ENCODE results near the gene PDLIM7. TPM values are rescaled to one million over a fixed set of nuclear protein-coding genes. Genes with fewer than 3 reads are reported as not detected.

Gene PDLIM7
- total and polyA plus RNA-seq, 2 of the 4 experiments (the other 2 are of a cell fraction), result 70.4 to 534 TPM

- 0 out of 2 replicates have a peak, but pooled peaks have one; percentile 29 for TF ChIP-seq USF2 (IDR thresholded peaks at IDR 0.05; ENCODE audit: low read depth, low read length)
- peak; percentile 35; the same call in 1 of the 2 replicates for TF ChIP-seq MAZ (IDR thresholded peaks at IDR 0.05; ENCODE audit: borderline replicate concordance, low read depth, low read length)
Measured at GRCh38 chr5:177456976-177457851, 40.2 kb downstream of the PDLIM7 start (continued).

DNA sequence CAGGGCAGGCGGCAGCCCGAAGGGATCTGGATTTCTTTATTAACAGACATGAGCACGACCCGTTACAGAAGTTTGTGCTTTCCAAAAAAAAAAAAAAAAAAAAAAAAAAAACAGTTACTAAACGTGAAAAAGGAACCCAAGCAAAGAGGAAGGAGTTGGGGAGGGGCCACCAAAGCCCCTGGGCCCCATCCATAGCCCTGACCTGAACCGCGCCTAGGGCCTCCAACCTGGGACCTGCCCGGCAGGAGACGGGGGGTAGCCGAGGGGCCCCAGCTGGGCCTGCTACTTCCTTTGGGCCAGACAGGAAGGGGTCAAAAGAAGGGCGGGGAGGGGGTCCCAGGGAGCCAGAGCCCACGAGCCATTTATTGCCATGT lies 40.8 kb downstream of the PDLIM7 start:
- Histone ChIP-seq H3K56ac (ENCODE audit: extremely low read depth, insufficient read depth, low read length) (no peak overlapping the region), H4K8ac (ENCODE audit: low read depth in 2 of 2, low read length in 2 of 2) (no peak overlapping the region), H4K5ac (ENCODE audit: low read depth, low read length) (no peak overlapping the region), H3K9me1 (ENCODE audit: insufficient read depth, low read length) (no peaks in the 10 kb centered on the region), H3K4me3 (ENCODE audit: insufficient read depth, low read depth, low read length) (no peak overlapping the region), H4K20me1 (ENCODE audit: insufficient read depth, low read length) (peaks cover 67% of the 10 kb centered on the region), H4K91ac (ENCODE audit: insufficient read depth, low read depth, low read length) (no peak overlapping the region), H2AK9ac (replicated peaks; ENCODE audit: low read depth, low read length, poor library complexity) (peak overlapping the region; percentile 28), H3K9me3 (ENCODE audit: control insufficient read depth, insufficient read depth, low read length) (no peaks in the 10 kb centered on the region), H3K14ac (replicated peaks; ENCODE audit: low read depth, low read length) (no peak overlapping the region), H3K79me1 (ENCODE audit: low read depth in 1 of 2, low read length in 2 of 2) (peaks cover 4 to 14% of the 10 kb centered on the region in 2 experiments; a peak in 3 of 4 replicates), H3K27me3 (ENCODE audit: control insufficient read depth, insufficient read depth, low read length) (no peaks in the 10 kb centered on the region), H3K27ac (ENCODE audit: insufficient read depth, low read length) (no peak overlapping the region), H3K18ac (ENCODE audit: low read depth, low read length) (no peak overlapping the region), H2BK120ac (ENCODE audit: low read depth, low read length) (no peak overlapping the region), H3K4ac (ENCODE audit: low read depth, low read length) (no peak overlapping the region), H3K36me3 (ENCODE audit: control insufficient read depth, insufficient read depth, low read length) (peaks cover 43% of the 10 kb centered on the region), H3K9ac (ENCODE audit: low read depth, low read length) (no peak overlapping the region), H2BK20ac (ENCODE audit: low read depth, low read length) (no peak overlapping the region), H2AK5ac (ENCODE audit: low read depth, low read length) (no peak overlapping the region), H2BK5ac (ENCODE audit: low read depth, low read length, poor library complexity, severe bottlenecking) (no peak overlapping the region), H3K4me1 (ENCODE audit: control insufficient read depth, insufficient read depth, low read length) (peaks cover 8% of the 10 kb centered on the region), H2BK15ac (ENCODE audit: low read depth, low read length) (no peak overlapping the region), H2AFZ (replicated peaks; ENCODE audit: low read length, poor library complexity) (peak overlapping the region; percentile 68), H3K4me2 (ENCODE audit: low read depth, low read length) (no peak overlapping the region), H3K23ac (ENCODE audit: low read depth, low read length) (no peak overlapping the region)
- CTCF ChIA-PET, result interaction anchor here (0.8 to 1.6 kb wide), 4 partner anchors 11 to 67 kb away, joined by 4 to 11 read pairs (median 4); no protein-coding TSS in a partner anchor
- 65% methylated on average over 4 of the region's 12 CpGs; no CpG with 5 or more reads in 1 of the 2 experiments for WGBS, 2 experiments (ENCODE audit: extremely low coverage in 2 of 2, insufficient read length in 1 of 2)
- BruUV-seq (replicated peaks), result no TSS peak
- in situ Hi-C loops (cut with MboI; ENCODE audit: low sequenced_read_pairs) (no loop called here), dilution Hi-C loops (cut with HindIII; ENCODE audit: low sequenced_read_pairs, unreplicated experiment) (no loop called here), intact Hi-C loops (cut with micrococcal nuclease) (loop anchor here (1.0 to 2.0 kb wide), 2 partner anchors 41 to 146 kb away; partner anchors contain the start of genes MXD3 and PDLIM7)
- no peak for DNase-seq
- POLR2A ChIA-PET (ENCODE audit: unreplicated experiment), result no interaction called here
- no peak for ATAC-seq (ENCODE audit: low read depth)
- no peak for TF ChIP-seq MXI1 (IDR thresholded peaks at IDR 0.05; ENCODE audit: borderline replicate concordance, low read depth, low read length)
- TF ChIP-seq FOS (IDR thresholded peaks at IDR 0.05; ENCODE audit: low read depth, low read length), result no peak
- TF ChIP-seq, protein P1, sequence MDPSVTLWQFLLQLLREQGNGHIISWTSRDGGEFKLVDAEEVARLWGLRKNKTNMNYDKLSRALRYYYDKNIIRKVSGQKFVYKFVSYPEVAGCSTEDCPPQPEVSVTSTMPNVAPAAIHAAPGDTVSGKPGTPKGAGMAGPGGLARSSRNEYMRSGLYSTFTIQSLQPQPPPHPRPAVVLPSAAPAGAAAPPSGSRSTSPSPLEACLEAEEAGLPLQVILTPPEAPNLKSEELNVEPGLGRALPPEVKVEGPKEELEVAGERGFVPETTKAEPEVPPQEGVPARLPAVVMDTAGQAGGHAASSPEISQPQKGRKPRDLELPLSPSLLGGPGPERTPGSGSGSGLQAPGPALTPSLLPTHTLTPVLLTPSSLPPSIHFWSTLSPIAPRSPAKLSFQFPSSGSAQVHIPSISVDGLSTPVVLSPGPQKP (IDR thresholded peaks at IDR 0.05; ENCODE audit: borderline replicate concordance, low read depth, low read length), result no peak
- TF ChIP-seq USF2 (IDR thresholded peaks at IDR 0.05; ENCODE audit: low read depth, low read length), result no peak
- no peak for TF ChIP-seq MAZ (IDR thresholded peaks at IDR 0.05; ENCODE audit: borderline replicate concordance, low read depth, low read length)
- TF ChIP-seq, protein P2, sequence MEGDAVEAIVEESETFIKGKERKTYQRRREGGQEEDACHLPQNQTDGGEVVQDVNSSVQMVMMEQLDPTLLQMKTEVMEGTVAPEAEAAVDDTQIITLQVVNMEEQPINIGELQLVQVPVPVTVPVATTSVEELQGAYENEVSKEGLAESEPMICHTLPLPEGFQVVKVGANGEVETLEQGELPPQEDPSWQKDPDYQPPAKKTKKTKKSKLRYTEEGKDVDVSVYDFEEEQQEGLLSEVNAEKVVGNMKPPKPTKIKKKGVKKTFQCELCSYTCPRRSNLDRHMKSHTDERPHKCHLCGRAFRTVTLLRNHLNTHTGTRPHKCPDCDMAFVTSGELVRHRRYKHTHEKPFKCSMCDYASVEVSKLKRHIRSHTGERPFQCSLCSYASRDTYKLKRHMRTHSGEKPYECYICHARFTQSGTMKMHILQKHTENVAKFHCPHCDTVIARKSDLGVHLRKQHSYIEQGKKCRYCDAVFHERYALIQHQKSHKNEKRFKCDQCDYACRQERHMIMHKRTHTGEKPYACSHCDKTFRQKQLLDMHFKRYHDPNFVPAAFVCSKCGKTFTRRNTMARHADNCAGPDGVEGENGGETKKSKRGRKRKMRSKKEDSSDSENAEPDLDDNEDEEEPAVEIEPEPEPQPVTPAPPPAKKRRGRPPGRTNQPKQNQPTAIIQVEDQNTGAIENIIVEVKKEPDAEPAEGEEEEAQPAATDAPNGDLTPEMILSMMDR (conservative IDR thresholded peaks at IDR 0.05; ENCODE audit: low read depth, low read length), result no peak
- TF ChIP-seq POLR2A (IDR thresholded peaks at IDR 0.05; ENCODE audit: low read depth, low read length), result no peak
- TF ChIP-seq MAFK (IDR thresholded peaks at IDR 0.05; ENCODE audit: low read depth, low read length), result no peak
- TF ChIP-seq NFE2L2 (IDR thresholded peaks at IDR 0.05; ENCODE audit: low read depth, low read length), result no peak

Data from IMR-90 (cell line).